Cardiac fibroblast (primary cell): Measurements from ENCODE around the gene ASH1L.

Experiments
- DNase-seq, 2 donors: peaks; one replicate each; pipeline versions ENCODE4 v3.0.0 to v3.0.0-alpha.2; 2010; ENCODE audit warnings: low read depth in 2 of 2
- H3K4me3 ChIP-seq, 2 donors: replicated peaks in 1 of 2; 1 replicate in 1 of 2; 2 replicates in 1 of 2; pipeline ENCODE4 v1.5.1; 2011; ENCODE audit warnings: low read depth in 2 of 2, low read length in 2 of 2, mild to moderate bottlenecking in 2 of 2, moderate library complexity in 1 of 2
- CTCF ChIP-seq: IDR thresholded peaks from one replicate; pipeline ENCODE4 v1.5.1; 2011; ENCODE audit warnings: low read depth, mild to moderate bottlenecking, low read length, inconsistent platforms

Gene ASH1L

GRCh38 chr1:155537193-155537592, 25.4 kb downstream of the ASH1L start:
- no peak for TF ChIP-seq CTCF
- DNase-seq = no peak
- no peak overlapping the region for H3K4me3 ChIP-seq

DNA sequence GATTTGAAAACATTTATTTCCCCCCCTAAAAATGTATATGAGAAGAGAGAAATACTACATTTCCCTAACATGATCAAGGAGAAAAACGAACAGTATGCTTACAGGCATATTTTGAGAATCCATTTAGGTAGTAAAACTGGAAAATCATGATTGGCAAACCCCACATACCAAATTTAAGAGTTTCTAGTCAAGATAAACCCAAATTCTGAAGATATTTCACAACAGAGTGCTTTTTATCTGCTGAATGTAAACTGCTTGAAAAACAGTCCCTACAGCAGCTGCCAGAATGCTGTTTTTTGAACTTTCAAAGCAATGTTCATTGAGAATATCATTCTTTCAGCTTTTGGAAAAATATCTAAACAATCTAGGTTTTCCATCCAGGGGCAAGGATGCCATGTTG, 31.0 kb downstream of the ASH1L start:
- no peak for TF ChIP-seq CTCF
- peak in 1 of 2 donors; percentile 41 for DNase-seq
- no peak overlapping the region for H3K4me3 ChIP-seq

DNA sequence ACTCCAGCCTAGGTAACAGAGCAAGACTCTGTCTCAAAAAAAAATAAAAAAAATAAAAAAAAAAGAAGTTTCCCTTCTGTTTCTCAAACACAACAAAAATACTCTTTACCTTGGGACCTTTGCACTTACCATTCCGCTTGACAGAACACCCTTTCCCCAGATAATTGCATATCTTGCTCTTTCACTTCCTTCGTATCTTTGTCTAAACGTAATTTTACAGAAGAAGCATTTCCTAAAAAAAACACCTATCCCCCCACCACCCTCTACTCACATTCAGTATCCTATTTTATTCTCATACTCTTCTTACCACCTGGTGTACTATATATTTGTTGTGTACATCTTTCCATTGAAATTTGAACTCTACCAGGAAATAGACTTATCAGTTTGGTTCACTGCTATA, 32.7 kb downstream of the ASH1L start:
- TF ChIP-seq CTCF = no peak
- H3K4me3 ChIP-seq = no peak overlapping the region
- DNase-seq = no peak

DNA sequence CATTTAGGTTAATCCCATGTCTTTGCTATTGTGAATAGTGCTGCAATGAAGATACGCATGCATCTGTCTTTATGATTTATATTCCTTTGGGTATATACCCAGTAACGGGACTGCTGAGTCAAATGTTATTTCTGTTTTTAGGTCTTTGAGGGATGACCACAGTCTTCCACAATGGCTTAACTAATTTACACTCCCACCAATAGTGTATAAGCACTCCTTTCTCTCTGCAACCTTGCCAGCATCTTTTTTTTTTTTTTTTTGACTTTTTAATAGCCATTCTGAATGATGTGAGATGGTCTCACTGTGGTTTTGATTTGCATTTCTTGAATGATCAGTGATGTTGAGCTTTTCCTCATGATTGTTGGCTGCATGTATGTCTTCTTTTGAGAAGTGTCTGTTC, 33.5 kb downstream of the ASH1L start:
- no peak overlapping the region for H3K4me3 ChIP-seq
- DNase-seq = no peak
- TF ChIP-seq CTCF = no peak

- peak in 1 of 2 donors; percentile 20 for DNase-seq
- no peak overlapping the region for H3K4me3 ChIP-seq
- TF ChIP-seq CTCF = no peak
Observed at GRCh38 chr1:155527677-155528076, 34.9 kb downstream of the ASH1L start.

DNA sequence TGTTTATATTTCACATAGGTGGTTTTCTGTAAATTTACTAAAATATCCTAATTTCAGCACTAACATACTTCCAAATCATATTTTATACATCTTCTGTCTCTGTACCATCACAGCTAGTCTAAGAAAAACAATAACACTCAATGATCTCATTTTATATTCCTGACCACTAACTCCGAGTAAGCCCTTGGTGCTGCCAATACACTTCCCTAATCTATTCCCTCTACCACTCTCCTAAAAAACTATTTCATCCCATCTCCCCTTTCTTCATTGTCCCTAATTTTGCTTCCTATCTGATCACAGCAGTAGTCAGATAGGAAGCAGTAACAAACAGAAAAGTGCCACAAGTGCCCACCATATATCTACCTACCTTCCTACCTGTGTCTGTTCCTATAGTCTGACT, 36.2 kb downstream of the ASH1L start:
- H3K4me3 ChIP-seq = no peak overlapping the region
- DNase-seq = no peak
- no peak for TF ChIP-seq CTCF

DNA sequence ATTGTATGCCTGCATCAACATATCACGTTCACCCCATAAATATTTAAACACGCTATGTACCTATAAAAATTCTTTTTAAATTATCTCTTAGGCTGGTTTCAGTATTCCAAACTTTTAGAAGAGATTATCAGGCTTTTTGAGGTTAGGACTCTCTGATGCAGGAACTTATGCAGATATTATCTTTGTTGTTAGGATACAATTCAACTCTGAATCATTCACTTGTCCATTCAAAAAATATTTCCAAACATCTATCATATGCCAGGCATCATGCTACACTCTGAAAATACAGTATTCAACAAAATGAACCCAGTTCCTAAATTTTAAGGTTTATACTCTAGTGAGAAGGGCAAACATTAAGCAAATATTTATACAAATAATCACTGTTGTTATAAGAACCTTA, 40.5 kb downstream of the ASH1L start:
- TF ChIP-seq CTCF = no peak
- no peak overlapping the region for H3K4me3 ChIP-seq
- peak in 1 of 2 donors; percentile 24 for DNase-seq
